Neural progenitor cell (in vitro differentiated cells): Measurements from ENCODE around the gene BGLAP. TPM values are rescaled to one million over a fixed set of nuclear protein-coding genes. Genes with fewer than 3 reads are reported as not detected.

Source experiments
- DNase-seq: peaks from one replicate; pipeline ENCODE4 v3.0.0-alpha.2; 2016; ENCODE audit warnings: low spot score
- H2AFZ ChIP-seq: fragments of 200-600 bp; sonication (generic); replicated peaks from 2 replicates; pipeline ENCODE4 v1.6.1; 2016; ENCODE audit warnings: antibody characterized with exemption
- H3F3A ChIP-seq: fragments of 200-600 bp; sonication (generic); 2 replicates; pipeline ENCODE4 v1.6.1; 2016; ENCODE audit warnings: antibody characterized with exemption, low read depth
- H3K27ac ChIP-seq: fragments of 200-600 bp; sonication (generic); 2 replicates; pipeline ENCODE4 v1.5.1; 2016; ENCODE audit warnings: mild to moderate bottlenecking
- H3K27me3 ChIP-seq: fragments of 200-600 bp; sonication (generic); 2 replicates; pipeline ENCODE4 v1.6.1; 2016; ENCODE audit warnings: mild to moderate bottlenecking, moderate library complexity
- H3K36me3 ChIP-seq: fragments of 200-600 bp; sonication (generic); 2 replicates; pipeline ENCODE4 v1.5.1; 2016
- H3K4me1 ChIP-seq: fragments of 200-600 bp; sonication (generic); 2 replicates; pipeline ENCODE4 v1.6.1; 2016; ENCODE audit warnings: mixed run types
- H3K4me2 ChIP-seq: fragments of 200-600 bp; sonication (generic); 2 replicates; pipeline ENCODE4 v1.6.1; 2016
- H3K4me3 ChIP-seq: fragments of 200-600 bp; sonication (generic); 2 replicates; pipeline ENCODE4 v1.5.1; 2016
- H3K79me2 ChIP-seq: fragments of 200-600 bp; sonication (generic); 2 replicates; pipeline ENCODE4 v1.6.1; 2016; ENCODE audit warnings: low read depth
- H3K9ac ChIP-seq: fragments of 200-600 bp; sonication (generic); 2 replicates; pipeline ENCODE4 v1.6.1; 2016
- H3K9me3 ChIP-seq: fragments of 200-600 bp; sonication (generic); 2 replicates; pipeline ENCODE4 v1.5.1; 2016; ENCODE audit warnings: low read depth
- H4K20me1 ChIP-seq: fragments of 200-600 bp; sonication (generic); 2 replicates; pipeline ENCODE4 v1.6.1; 2016; ENCODE audit warnings: low read depth
- H3K27ac Mint-ChIP-seq: 3 replicates; pipeline ENCODE4 v1.8.0; 2021; ENCODE audit warnings: mixed read lengths
- H3K27me3 Mint-ChIP-seq: 2 replicates; pipeline ENCODE4 v1.8.0; 2022; ENCODE audit warnings: low read depth, mild to moderate bottlenecking, inconsistent platforms, moderate library complexity, mixed read lengths; ENCODE audit not compliant: insufficient read depth
- H3K36me3 Mint-ChIP-seq: 3 replicates; pipeline ENCODE4 v1.8.0; 2021; ENCODE audit warnings: mixed read lengths
- H3K4me1 Mint-ChIP-seq: 3 replicates; pipeline ENCODE4 v1.8.0; 2021; ENCODE audit warnings: mixed read lengths
- H3K4me3 Mint-ChIP-seq: 3 replicates; pipeline ENCODE4 v1.8.0; 2021; ENCODE audit warnings: mild to moderate bottlenecking, moderate library complexity, mixed read lengths
- H3K9me3 Mint-ChIP-seq: 3 replicates; pipeline ENCODE4 v1.8.0; 2020; ENCODE audit warnings: mixed read lengths
- EZH2 ChIP-seq: fragments of 200-600 bp; sonication (generic); IDR thresholded peaks from 2 replicates; pipeline ENCODE4 v1.6.1; 2017; ENCODE audit warnings: antibody characterized with exemption, mild to moderate bottlenecking, moderate library complexity
- EZH2phosphoT487 ChIP-seq: fragments of 200-600 bp; sonication (generic); IDR thresholded peaks from 2 replicates; pipeline ENCODE4 v1.6.1; 2017; ENCODE audit warnings: antibody characterized with exemption
- small RNA-seq: library from RNA; depleted of rRNA; stranded (forward); fragments of <200 nt; gene quantifications from one replicate; pipeline ENCODE3, GENCODE V24; 2015
- total RNA-seq: library from RNA; depleted of rRNA; stranded (reverse); fragments of >200 nt; gene quantifications from 2 replicates; pipeline ENCODE4 v1.2.3, GENCODE V29; 2015; ENCODE audit warnings: low replicate concordance
- TF ChIP-seq, protein P1 (sequence below): fragments of 200-600 bp; sonication (generic); IDR thresholded peaks from 2 replicates; pipeline ENCODE4 v1.5.1; 2017; ENCODE audit warnings: antibody characterized with exemption, mild to moderate bottlenecking

Gene BGLAP
- total RNA-seq, 1 donor from 2014 or later: 0.22 TPM

DNA sequence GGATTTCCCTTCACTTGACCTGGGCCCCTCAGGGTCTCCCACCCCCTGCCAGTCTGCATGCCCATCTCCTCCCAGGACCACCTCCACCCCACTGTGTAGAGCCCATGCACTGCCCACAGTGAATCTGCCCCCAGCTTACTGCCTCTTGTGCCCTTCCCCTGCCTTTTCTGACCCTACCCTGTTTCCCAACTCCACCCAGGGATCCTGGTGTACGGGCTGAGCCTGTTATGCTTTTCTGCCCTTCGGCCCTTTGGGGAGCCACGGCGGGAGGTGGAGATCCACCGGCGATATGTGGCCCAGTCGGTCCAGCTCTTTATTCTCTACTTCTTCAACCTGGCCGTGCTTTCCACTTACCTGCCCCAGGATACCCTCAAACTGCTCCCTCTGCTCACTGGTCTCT is 44.1 kb downstream of the BGLAP start:
- no peaks in the 10 kb centered on the region for H3K9me3 ChIP-seq
- no peaks in the 10 kb centered on the region for H3K9me3 Mint-ChIP-seq
- H3K79me2 ChIP-seq: peaks cover 19% of the 10 kb centered on the region
- peaks cover 19% of the 10 kb centered on the region for H3K4me1 Mint-ChIP-seq
- H3K4me2 ChIP-seq: no peak overlapping the region
- no peak overlapping the region for H3K27ac Mint-ChIP-seq
- no peaks in the 10 kb centered on the region for H3K36me3 Mint-ChIP-seq
- TF ChIP-seq, protein P1, sequence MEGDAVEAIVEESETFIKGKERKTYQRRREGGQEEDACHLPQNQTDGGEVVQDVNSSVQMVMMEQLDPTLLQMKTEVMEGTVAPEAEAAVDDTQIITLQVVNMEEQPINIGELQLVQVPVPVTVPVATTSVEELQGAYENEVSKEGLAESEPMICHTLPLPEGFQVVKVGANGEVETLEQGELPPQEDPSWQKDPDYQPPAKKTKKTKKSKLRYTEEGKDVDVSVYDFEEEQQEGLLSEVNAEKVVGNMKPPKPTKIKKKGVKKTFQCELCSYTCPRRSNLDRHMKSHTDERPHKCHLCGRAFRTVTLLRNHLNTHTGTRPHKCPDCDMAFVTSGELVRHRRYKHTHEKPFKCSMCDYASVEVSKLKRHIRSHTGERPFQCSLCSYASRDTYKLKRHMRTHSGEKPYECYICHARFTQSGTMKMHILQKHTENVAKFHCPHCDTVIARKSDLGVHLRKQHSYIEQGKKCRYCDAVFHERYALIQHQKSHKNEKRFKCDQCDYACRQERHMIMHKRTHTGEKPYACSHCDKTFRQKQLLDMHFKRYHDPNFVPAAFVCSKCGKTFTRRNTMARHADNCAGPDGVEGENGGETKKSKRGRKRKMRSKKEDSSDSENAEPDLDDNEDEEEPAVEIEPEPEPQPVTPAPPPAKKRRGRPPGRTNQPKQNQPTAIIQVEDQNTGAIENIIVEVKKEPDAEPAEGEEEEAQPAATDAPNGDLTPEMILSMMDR: no peak
- TF ChIP-seq EZH2phosphoT487 (no peak), EZH2 (no peak)
- H3K9ac ChIP-seq: no peak overlapping the region
- no peak overlapping the region for H2AFZ ChIP-seq
- H3K27me3 Mint-ChIP-seq: peaks cover 2% of the 10 kb centered on the region
- H3K27ac ChIP-seq: no peak overlapping the region
- H4K20me1 ChIP-seq: peaks cover 10% of the 10 kb centered on the region
- no peak for DNase-seq
- H3K27me3 ChIP-seq: no peaks in the 10 kb centered on the region
- no peak overlapping the region for H3K4me3 Mint-ChIP-seq
- peaks cover 12% of the 10 kb centered on the region for H3K4me1 ChIP-seq
- no peaks in the 10 kb centered on the region for H3F3A ChIP-seq
- H3K4me3 ChIP-seq: no peak overlapping the region
- H3K36me3 ChIP-seq: no peaks in the 10 kb centered on the region

- H3K4me3 ChIP-seq: no peak overlapping the region
- H3K4me3 Mint-ChIP-seq: no peak overlapping the region
Measured at GRCh38 chr1:156289857-156290256, 47.9 kb downstream of the BGLAP start.

DNA sequence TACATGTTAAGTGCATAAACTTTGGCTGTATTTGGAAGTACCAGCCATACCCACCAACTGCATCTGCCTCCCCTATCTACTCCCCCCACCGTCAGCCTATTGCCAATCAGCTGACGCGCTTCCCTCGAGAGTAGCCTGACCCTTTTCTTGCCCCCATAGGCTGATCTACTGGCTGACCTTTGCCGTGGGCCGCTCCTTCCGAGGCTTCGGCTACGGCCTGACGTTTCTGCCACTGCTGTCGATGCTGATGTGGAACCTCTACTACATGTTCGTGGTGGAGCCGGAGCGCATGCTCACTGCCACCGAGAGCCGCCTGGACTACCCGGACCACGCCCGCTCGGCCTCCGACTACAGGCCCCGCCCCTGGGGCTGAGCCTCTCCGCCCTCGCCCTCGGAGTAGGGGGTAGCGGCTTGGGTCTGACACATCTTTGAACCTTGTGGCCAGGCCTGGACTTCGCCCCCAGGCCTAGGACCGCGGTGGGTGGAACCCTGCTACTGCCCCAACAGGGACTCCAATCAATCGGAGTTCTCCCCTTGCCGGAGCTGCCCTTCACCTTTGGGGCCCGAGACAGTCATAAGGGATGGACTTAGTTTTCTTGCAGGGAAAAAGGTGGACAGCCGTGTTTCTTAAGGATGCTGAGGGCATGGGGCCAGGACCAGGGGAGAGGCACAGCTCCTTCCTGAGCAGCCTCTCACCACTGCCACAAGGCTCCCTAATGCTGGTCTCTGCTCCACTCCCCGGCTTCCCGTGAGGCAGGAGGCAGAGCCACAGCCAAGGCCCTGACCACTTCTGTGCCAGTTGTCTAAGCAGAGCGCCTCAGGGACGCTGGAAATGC is 49.5 kb downstream of the BGLAP start:
- Histone ChIP-seq H2AFZ (peak overlapping the region; percentile 77), H3K27ac (no peak overlapping the region), H3K27me3 (no peaks in the 10 kb centered on the region), H3K4me3 (peak overlapping the region; percentile 47), H3K4me1 (peaks cover 4% of the 10 kb centered on the region), H3K9me3 (no peaks in the 10 kb centered on the region), H4K20me1 (no peaks in the 10 kb centered on the region), H3F3A (peaks cover 11% of the 10 kb centered on the region), H3K36me3 (no peaks in the 10 kb centered on the region), H3K4me2 (peak overlapping the region; percentile 76), H3K9ac (no peak overlapping the region), H3K79me2 (no peaks in the 10 kb centered on the region)
- DNase-seq: peak; percentile 92
- Mint-ChIP-seq H3K36me3 (peaks cover 1% of the 10 kb centered on the region), H3K27me3 (no peaks in the 10 kb centered on the region), H3K4me1 (peaks cover 8% of the 10 kb centered on the region), H3K4me3 (peak overlapping the region; percentile 90), H3K9me3 (no peaks in the 10 kb centered on the region), H3K27ac (peak overlapping the region; percentile 95)
- TF ChIP-seq EZH2: no peak
- TF ChIP-seq, protein P1: no peak
- TF ChIP-seq EZH2phosphoT487: no peak

More at GRCh38 chr1:156289857-156290256, 47.9 kb downstream of the BGLAP start:
- no peaks in the 10 kb centered on the region for H3K9me3 Mint-ChIP-seq
- peaks cover 1% of the 10 kb centered on the region for H3K36me3 Mint-ChIP-seq
- no peaks in the 10 kb centered on the region for H3K27me3 Mint-ChIP-seq
- Histone ChIP-seq H3K4me2 (no peak overlapping the region), H4K20me1 (no peaks in the 10 kb centered on the region), H3K9ac (no peak overlapping the region), H3K27ac (no peak overlapping the region), H3K4me1 (peaks cover 2% of the 10 kb centered on the region), H2AFZ (no peak overlapping the region), H3K79me2 (no peaks in the 10 kb centered on the region), H3K36me3 (no peaks in the 10 kb centered on the region), H3F3A (peaks cover 11% of the 10 kb centered on the region), H3K9me3 (no peaks in the 10 kb centered on the region), H3K27me3 (no peaks in the 10 kb centered on the region)
- TF ChIP-seq EZH2 (no peak), EZH2phosphoT487 (no peak)
- TF ChIP-seq, protein P1: no peak
- H3K27ac Mint-ChIP-seq: no peak overlapping the region
- no peak for DNase-seq
- peaks cover 7% of the 10 kb centered on the region for H3K4me1 Mint-ChIP-seq

Small RNAs within 50 kb of the gene (small RNA-seq; reads per million reads assigned to genes)
- gene RF00568: not detected

Other genes with a start within 250 kb of the BGLAP start
- 293 and 314 TPM in 2 replicates for gene SSR2, start 221.2 kb upstream of the BGLAP start, total RNA-seq
- gene UBQLN4, start 188.4 kb upstream of the BGLAP start, total RNA-seq: 43.7 and 64.9 TPM in 2 replicates
- gene LAMTOR2, start 187.4 kb upstream of the BGLAP start, total RNA-seq: 29.4 and 50.6 TPM in 2 replicates
- gene RAB25, start 181.0 kb upstream of the BGLAP start, total RNA-seq: 2.4 and 7.7 TPM in 2 replicates
- 32.2 and 62.6 TPM in 2 replicates for gene MEX3A, start 159.7 kb upstream of the BGLAP start, total RNA-seq
- 20.5 and 35.8 TPM in 2 replicates for gene LMNA, start 127.5 kb upstream of the BGLAP start, total RNA-seq
- 0.69 and 1.8 TPM in 2 replicates for gene SEMA4A, start 88.6 kb upstream of the BGLAP start, total RNA-seq
- 4.6 and 9.4 TPM in 2 replicates for gene SLC25A44, start 48.1 kb upstream of the BGLAP start, total RNA-seq
- gene PMF1, start 29.2 kb upstream of the BGLAP start, total RNA-seq: 99.3 and 103 TPM in 2 replicates
- 5.0 and 8.5 TPM in 2 replicates for gene PAQR6, start 5.9 kb downstream of the BGLAP start, total RNA-seq
- gene SMG5, start 40.6 kb downstream of the BGLAP start, total RNA-seq: 45.9 and 84.5 TPM in 2 replicates
- 1.7 and 3.2 TPM in 2 replicates for gene TMEM79, start 42.1 kb downstream of the BGLAP start, total RNA-seq
- 38.7 and 52.3 TPM in 2 replicates for gene GLMP, start 53.5 kb downstream of the BGLAP start, total RNA-seq
- gene VHLL, start 57.1 kb downstream of the BGLAP start, total RNA-seq: 0.34 TPM in 1 of 2 replicates, not detected in the other
- 434 and 523 TPM in 2 replicates for gene CCT3, start 96.1 kb downstream of the BGLAP start, total RNA-seq
- gene TSACC, start 96.3 kb downstream of the BGLAP start, total RNA-seq: 0.87 TPM in 1 of 2 replicates, not detected in the other
- not detected in 2 replicates for gene RHBG, start 127.0 kb downstream of the BGLAP start, total RNA-seq